Neutrophil (primary cell): Measurements from ENCODE around the gene RDX.

Source experiments
- H3K27ac ChIP-seq: fragments of 200-600 bp; sonication (generic); 2 replicates; pipeline ENCODE4 v1.5.1; 2016; ENCODE audit warnings: mild to moderate bottlenecking, moderate library complexity
- H3K27me3 ChIP-seq: fragments of 200-600 bp; sonication (generic); 2 replicates; pipeline ENCODE4 v1.6.0; 2016; ENCODE audit warnings: mild to moderate bottlenecking
- H3K36me3 ChIP-seq: fragments of 200-600 bp; sonication (generic); 2 replicates; pipeline ENCODE4 v1.5.1; 2017
- H3K4me1 ChIP-seq, 2 experiments: fragments of 200-600 bp in 1 of 2; sonication (generic) in 1 of 2; 1 replicate in 1 of 2; 2 replicates in 1 of 2; pipeline versions ENCODE4 v1.5.1 to v1.6.1; 2013 to 2016; ENCODE audit warnings: low read depth in 1 of 2, low read length in 1 of 2, mild to moderate bottlenecking in 1 of 2, moderate library complexity in 1 of 2; ENCODE audit not compliant: control insufficient read depth in 1 of 2, insufficient read depth in 1 of 2
- H3K4me3 ChIP-seq, 2 experiments: fragments of 200-600 bp in 1 of 2; sonication (generic) in 1 of 2; 1 replicate in 1 of 2; 2 replicates in 1 of 2; pipeline ENCODE4 v1.5.1; 2013 to 2016; ENCODE audit warnings: low read depth in 1 of 2, low read length in 1 of 2, mild to moderate bottlenecking in 1 of 2, moderate library complexity in 1 of 2
- H3K9me3 ChIP-seq: fragments of 200-600 bp; sonication (generic); 2 replicates; pipeline ENCODE4 v1.5.1; 2016
- CTCF ChIP-seq: fragments of 200-600 bp; sonication (generic); IDR thresholded peaks from 2 replicates; pipeline ENCODE4 v1.5.1; 2016; ENCODE audit warnings: antibody characterized with exemption

RDX gene

DNA sequence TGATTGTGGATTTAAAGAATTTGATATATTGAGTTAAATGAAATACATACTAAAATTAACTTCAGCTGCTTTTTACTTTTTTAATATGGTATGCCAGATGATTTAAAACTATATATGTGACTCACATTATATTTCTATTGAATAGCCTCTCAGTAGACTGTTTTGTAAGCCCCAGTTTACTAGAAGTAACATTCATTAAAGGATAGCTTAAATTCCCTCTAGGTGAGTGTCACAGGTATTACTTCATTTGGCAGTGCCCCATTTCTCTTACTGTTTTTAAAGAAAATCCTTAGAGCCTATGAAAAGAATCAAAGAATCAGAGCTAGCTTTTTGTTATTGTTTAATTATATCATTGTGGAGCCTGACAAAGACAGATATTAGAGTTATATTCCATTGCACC is 154.6 kb downstream of the RDX start:
- Histone ChIP-seq H3K36me3 (no peaks in the 10 kb centered on the region), H3K4me1 (no peaks in the 10 kb centered on the region), H3K4me3 (no peak overlapping the region), H3K27ac (no peak overlapping the region), H3K9me3 (no peaks in the 10 kb centered on the region), H3K27me3 (no peaks in the 10 kb centered on the region)
- TF ChIP-seq CTCF: no peak

GRCh38 chr11:110134110-110134509 is 162.3 kb downstream of the RDX start:
- Histone ChIP-seq H3K36me3 (no peaks in the 10 kb centered on the region), H3K27ac (no peak overlapping the region), H3K27me3 (no peaks in the 10 kb centered on the region), H3K4me1 (no peaks in the 10 kb centered on the region), H3K4me3 (no peak overlapping the region), H3K9me3 (no peaks in the 10 kb centered on the region)
- no peak for TF ChIP-seq CTCF

DNA sequence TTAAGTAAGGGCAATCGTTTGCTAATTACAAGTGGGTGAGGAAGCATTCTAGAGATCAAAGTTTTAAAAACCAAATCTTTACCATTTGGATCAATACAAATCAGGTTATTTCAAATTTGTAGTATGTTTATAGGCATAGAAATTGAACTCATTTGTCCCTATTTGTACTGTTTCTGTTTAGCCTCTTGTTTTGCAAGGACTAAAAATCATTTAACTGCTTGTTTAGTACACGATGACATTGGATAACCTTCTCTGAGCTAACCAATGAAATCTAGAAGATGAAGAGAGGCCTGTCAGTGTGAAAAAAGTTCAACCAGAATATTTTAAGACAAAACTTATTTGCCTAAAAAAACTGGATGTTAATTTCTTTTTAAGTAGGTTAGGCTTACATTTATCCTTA is 163.3 kb downstream of the RDX start:
- Histone ChIP-seq H3K27me3 (no peaks in the 10 kb centered on the region), H3K36me3 (no peaks in the 10 kb centered on the region), H3K9me3 (no peaks in the 10 kb centered on the region), H3K4me3 (no peak overlapping the region), H3K4me1 (no peaks in the 10 kb centered on the region), H3K27ac (no peak overlapping the region)
- TF ChIP-seq CTCF: no peak

GRCh38 chr11:110131386-110132123 is 164.9 kb downstream of the RDX start:
- Histone ChIP-seq H3K9me3 (no peaks in the 10 kb centered on the region), H3K36me3 (no peaks in the 10 kb centered on the region), H3K4me1 (no peaks in the 10 kb centered on the region), H3K27ac (no peak overlapping the region), H3K27me3 (no peaks in the 10 kb centered on the region), H3K4me3 (no peak overlapping the region)
- TF ChIP-seq CTCF: no peak

DNA sequence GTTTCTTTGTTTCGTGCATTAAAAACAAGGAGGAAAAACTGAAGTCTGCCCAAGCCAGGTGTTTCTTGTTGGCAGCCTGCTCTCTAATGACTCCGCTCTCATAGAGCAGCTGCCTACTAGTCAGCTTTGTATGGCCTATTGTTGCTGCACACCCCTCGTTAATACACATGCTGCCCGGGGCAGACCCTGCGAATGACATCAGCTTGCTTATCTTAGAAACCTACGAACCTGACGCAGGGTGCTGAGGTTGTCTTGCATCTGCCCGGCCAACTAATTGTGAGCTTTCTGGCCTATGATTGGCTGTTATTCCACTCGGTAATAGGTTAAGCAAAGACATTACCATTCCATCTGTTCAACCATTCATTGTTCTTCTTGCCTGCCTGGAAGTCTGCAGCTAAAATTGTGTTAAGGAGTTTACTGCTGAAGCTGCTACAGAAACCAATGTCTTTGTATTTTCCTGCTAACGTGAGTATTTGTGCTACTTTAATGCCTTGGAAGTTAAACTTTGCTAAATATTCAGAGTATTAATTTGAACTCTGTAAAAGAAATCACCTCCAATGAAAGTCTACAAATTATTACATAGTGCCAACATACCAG is 165.7 kb downstream of the RDX start:
- H3K4me3 ChIP-seq: no peak overlapping the region
- H3K9me3 ChIP-seq: no peaks in the 10 kb centered on the region
- no peaks in the 10 kb centered on the region for H3K4me1 ChIP-seq
- no peak for TF ChIP-seq CTCF
- H3K27me3 ChIP-seq: no peaks in the 10 kb centered on the region
- H3K27ac ChIP-seq: no peak overlapping the region
- H3K36me3 ChIP-seq: no peaks in the 10 kb centered on the region
